SK-N-SH treated with all-trans-retinoic acid at 6 μM for 48 hours (cell line): Measurements from ENCODE around the gene TECPR1.

ENCODE experiments used
- ATAC-seq: fragments of 200-7000 bp; cut with Tn5 transposase; 3 replicates; pipeline ENCODE4 v1.9.1; 2020; ENCODE audit warnings: mild to moderate bottlenecking, moderate library complexity
- ARNTL ChIP-seq: fragments of 450-650 bp; formaldehyde crosslinking; IDR thresholded peaks from 2 replicates; pipeline ENCODE4 v1.5.0; 2020; ENCODE audit warnings: low read depth, mild to moderate bottlenecking, moderate library complexity, borderline replicate concordance
- BACH2 ChIP-seq: fragments of 250-450 bp; sonication (Bioruptor Pico); IDR thresholded peaks from 2 replicates; pipeline ENCODE4 v1.9.0; 2021; ENCODE audit warnings: mild to moderate bottlenecking, borderline replicate concordance
- CSDC2 ChIP-seq: fragments of 250-450 bp; sonication (Bioruptor Pico); IDR thresholded peaks from 2 replicates; pipeline ENCODE4 v1.5.0; 2020; ENCODE audit warnings: mild to moderate bottlenecking, moderate library complexity
- ESRRG ChIP-seq: fragments of 250-450 bp; sonication (Bioruptor Pico); IDR thresholded peaks from 2 replicates; pipeline ENCODE4 v1.6.1; 2021; ENCODE audit warnings: mild to moderate bottlenecking
- GLIS3 ChIP-seq: fragments of 250-450 bp; sonication (Bioruptor Pico); IDR thresholded peaks from 2 replicates; pipeline ENCODE4 v1.5.0; 2020; ENCODE audit warnings: mild to moderate bottlenecking, moderate library complexity
- ISL1 ChIP-seq: fragments of 250-450 bp; sonication (Bioruptor Pico); IDR thresholded peaks from 2 replicates; pipeline ENCODE4 v2.1.2; 2022; ENCODE audit warnings: mild to moderate bottlenecking, moderate library complexity
- OSR1 ChIP-seq: fragments of 250-450 bp; sonication (Bioruptor Pico); IDR thresholded peaks from 2 replicates; pipeline ENCODE4 v1.8.0; 2022; ENCODE audit warnings: moderate library complexity, mild to moderate bottlenecking, inconsistent platforms
- PPARA ChIP-seq: fragments of 250-450 bp; sonication (Bioruptor Pico); IDR thresholded peaks from 2 replicates; pipeline ENCODE4 v1.5.0; 2020; ENCODE audit warnings: mild to moderate bottlenecking, borderline replicate concordance
- RARB ChIP-seq: fragments of 250-450 bp; sonication (Bioruptor Pico); IDR thresholded peaks from 2 replicates; pipeline ENCODE4 v1.8.0; 2021; ENCODE audit warnings: mild to moderate bottlenecking, moderate library complexity
- SNAI2 ChIP-seq: fragments of 250-450 bp; sonication (Bioruptor Pico); IDR thresholded peaks from 2 replicates; pipeline ENCODE4 v1.5.0; 2020; ENCODE audit warnings: mild to moderate bottlenecking, moderate library complexity
- TOX ChIP-seq: fragments of 250-450 bp; sonication (Bioruptor Pico); IDR thresholded peaks from 2 replicates; pipeline ENCODE4 v1.8.0; 2021; ENCODE audit warnings: mild to moderate bottlenecking, moderate library complexity, borderline replicate concordance
- ZC3H10 ChIP-seq: fragments of 250-450 bp; sonication (Bioruptor Pico); IDR thresholded peaks from 2 replicates; pipeline ENCODE4 v1.5.1; 2021; ENCODE audit warnings: mild to moderate bottlenecking, moderate library complexity
- ZFP3 ChIP-seq: fragments of 250-450 bp; sonication (Bioruptor Pico); IDR thresholded peaks from 2 replicates; pipeline ENCODE4 v1.5.0; 2020; ENCODE audit warnings: mild to moderate bottlenecking, moderate library complexity
- ZFP30 ChIP-seq: fragments of 450-650 bp; formaldehyde crosslinking; IDR thresholded peaks from 2 replicates; pipeline ENCODE4 v1.5.0; 2022; ENCODE audit warnings: mild to moderate bottlenecking, moderate library complexity
- ZNF565 ChIP-seq: fragments of 450-650 bp; formaldehyde crosslinking; conservative IDR thresholded peaks from 2 replicates; pipeline ENCODE4 v1.5.0; 2020; ENCODE audit warnings: low read depth, mild to moderate bottlenecking, moderate library complexity
- ZNF70 ChIP-seq: fragments of 450-650 bp; formaldehyde crosslinking; IDR thresholded peaks from 2 replicates; pipeline ENCODE4 v1.5.0; 2020; ENCODE audit warnings: mild to moderate bottlenecking, moderate library complexity
- ZNF8 ChIP-seq: fragments of 450-650 bp; formaldehyde crosslinking; IDR thresholded peaks from 2 replicates; pipeline ENCODE4 v1.5.0; 2020; ENCODE audit warnings: mild to moderate bottlenecking, moderate library complexity
- TF ChIP-seq, protein P1 (sequence below): fragments of 250-450 bp; sonication (Bioruptor Pico); IDR thresholded peaks from 2 replicates; pipeline ENCODE4 v1.5.1; 2021; ENCODE audit warnings: mild to moderate bottlenecking, moderate library complexity
- TF ChIP-seq, protein P2 (sequence below): fragments of 250-450 bp; sonication (Bioruptor Pico); IDR thresholded peaks from 2 replicates; pipeline ENCODE4 v1.5.1; 2020; ENCODE audit warnings: low read depth, mild to moderate bottlenecking, moderate library complexity
- TF ChIP-seq, protein P3 (sequence below): fragments of 250-450 bp; sonication (Bioruptor Pico); IDR thresholded peaks from 2 replicates; pipeline ENCODE4 v1.8.0; 2020; ENCODE audit warnings: mild to moderate bottlenecking, moderate library complexity, borderline replicate concordance
- TF ChIP-seq, protein P4 (sequence below): fragments of 250-450 bp; sonication (Bioruptor Pico); IDR thresholded peaks from 2 replicates; pipeline ENCODE4 v1.5.0; 2020; ENCODE audit warnings: mild to moderate bottlenecking, moderate library complexity

The TECPR1 gene

DNA sequence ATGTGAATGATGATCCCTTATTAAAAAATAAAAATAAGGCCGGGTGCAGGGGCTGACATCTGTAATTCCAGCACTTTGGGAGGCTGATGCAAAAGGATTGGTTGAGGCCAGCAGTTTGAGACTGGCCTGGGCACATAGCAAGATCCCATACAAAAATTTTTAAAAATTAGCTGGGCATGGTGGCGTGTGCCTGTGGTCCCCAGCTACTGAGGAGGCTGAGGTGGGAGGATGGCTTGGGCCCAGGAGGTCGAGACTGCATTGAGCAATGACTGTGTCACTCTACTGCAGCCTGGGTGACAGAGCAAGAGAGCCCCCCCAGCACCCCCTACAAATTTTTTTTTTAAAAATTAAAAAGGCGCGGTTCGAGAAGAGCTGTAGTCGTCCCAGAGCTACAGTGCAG lies 28.3 kb upstream of the TECPR1 start:
- ATAC-seq, result no peak
- TF ChIP-seq, protein P1, sequence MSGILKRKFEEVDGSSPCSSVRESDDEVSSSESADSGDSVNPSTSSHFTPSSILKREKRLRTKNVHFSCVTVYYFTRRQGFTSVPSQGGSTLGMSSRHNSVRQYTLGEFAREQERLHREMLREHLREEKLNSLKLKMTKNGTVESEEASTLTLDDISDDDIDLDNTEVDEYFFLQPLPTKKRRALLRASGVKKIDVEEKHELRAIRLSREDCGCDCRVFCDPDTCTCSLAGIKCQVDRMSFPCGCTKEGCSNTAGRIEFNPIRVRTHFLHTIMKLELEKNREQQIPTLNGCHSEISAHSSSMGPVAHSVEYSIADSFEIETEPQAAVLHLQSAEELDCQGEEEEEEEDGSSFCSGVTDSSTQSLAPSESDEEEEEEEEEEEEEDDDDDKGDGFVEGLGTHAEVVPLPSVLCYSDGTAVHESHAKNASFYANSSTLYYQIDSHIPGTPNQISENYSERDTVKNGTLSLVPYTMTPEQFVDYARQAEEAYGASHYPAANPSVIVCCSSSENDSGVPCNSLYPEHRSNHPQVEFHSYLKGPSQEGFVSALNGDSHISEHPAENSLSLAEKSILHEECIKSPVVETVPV (CRISPR knock-in tag), result no peak
- TF ChIP-seq, protein P2, sequence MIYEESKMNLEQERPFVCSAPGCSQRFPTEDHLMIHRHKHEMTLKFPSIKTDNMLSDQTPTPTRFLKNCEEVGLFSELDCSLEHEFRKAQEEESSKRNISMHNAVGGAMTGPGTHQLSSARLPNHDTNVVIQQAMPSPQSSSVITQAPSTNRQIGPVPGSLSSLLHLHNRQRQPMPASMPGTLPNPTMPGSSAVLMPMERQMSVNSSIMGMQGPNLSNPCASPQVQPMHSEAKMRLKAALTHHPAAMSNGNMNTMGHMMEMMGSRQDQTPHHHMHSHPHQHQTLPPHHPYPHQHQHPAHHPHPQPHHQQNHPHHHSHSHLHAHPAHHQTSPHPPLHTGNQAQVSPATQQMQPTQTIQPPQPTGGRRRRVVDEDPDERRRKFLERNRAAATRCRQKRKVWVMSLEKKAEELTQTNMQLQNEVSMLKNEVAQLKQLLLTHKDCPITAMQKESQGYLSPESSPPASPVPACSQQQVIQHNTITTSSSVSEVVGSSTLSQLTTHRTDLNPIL (CRISPR knock-in tag), result no peak
- TF ChIP-seq ARNTL (CRISPR knock-in tag) (no peak), RARB (CRISPR knock-in tag) (no peak), ZFP3 (CRISPR knock-in tag) (no peak), ZFP30 (CRISPR knock-in tag) (no peak), ESRRG (no peak), ZNF565 (CRISPR knock-in tag) (no peak), GLIS3 (CRISPR knock-in tag) (no peak), SNAI2 (CRISPR knock-in tag) (no peak), ZNF70 (CRISPR knock-in tag) (no peak), TOX (no peak), ZNF8 (CRISPR knock-in tag) (no peak)
- TF ChIP-seq, protein P3, sequence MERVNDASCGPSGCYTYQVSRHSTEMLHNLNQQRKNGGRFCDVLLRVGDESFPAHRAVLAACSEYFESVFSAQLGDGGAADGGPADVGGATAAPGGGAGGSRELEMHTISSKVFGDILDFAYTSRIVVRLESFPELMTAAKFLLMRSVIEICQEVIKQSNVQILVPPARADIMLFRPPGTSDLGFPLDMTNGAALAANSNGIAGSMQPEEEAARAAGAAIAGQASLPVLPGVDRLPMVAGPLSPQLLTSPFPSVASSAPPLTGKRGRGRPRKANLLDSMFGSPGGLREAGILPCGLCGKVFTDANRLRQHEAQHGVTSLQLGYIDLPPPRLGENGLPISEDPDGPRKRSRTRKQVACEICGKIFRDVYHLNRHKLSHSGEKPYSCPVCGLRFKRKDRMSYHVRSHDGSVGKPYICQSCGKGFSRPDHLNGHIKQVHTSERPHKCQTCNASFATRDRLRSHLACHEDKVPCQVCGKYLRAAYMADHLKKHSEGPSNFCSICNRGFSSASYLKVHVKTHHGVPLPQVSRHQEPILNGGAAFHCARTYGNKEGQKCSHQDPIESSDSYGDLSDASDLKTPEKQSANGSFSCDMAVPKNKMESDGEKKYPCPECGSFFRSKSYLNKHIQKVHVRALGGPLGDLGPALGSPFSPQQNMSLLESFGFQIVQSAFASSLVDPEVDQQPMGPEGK (CRISPR knock-in tag), result no peak

DNA sequence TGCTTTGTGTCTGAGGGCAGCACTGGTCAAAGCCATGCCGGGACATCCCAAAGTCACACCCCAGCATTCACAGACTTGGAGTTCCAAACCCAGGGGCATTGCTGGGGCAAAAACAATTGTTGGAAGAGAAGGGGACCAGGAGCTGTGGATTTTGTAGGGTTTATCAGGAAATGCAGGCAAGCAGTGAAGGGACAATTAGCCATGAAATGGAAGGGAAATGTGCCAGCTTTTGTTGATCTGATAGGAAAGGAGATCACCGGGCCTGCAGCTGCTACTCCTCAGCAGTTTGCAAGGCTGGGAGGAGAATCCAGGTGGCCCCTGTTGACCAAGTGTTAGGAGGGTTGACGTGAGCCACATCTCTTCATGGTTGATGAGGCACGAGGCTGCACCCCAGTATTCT lies 26.9 kb upstream of the TECPR1 start:
- TF ChIP-seq, protein P4, sequence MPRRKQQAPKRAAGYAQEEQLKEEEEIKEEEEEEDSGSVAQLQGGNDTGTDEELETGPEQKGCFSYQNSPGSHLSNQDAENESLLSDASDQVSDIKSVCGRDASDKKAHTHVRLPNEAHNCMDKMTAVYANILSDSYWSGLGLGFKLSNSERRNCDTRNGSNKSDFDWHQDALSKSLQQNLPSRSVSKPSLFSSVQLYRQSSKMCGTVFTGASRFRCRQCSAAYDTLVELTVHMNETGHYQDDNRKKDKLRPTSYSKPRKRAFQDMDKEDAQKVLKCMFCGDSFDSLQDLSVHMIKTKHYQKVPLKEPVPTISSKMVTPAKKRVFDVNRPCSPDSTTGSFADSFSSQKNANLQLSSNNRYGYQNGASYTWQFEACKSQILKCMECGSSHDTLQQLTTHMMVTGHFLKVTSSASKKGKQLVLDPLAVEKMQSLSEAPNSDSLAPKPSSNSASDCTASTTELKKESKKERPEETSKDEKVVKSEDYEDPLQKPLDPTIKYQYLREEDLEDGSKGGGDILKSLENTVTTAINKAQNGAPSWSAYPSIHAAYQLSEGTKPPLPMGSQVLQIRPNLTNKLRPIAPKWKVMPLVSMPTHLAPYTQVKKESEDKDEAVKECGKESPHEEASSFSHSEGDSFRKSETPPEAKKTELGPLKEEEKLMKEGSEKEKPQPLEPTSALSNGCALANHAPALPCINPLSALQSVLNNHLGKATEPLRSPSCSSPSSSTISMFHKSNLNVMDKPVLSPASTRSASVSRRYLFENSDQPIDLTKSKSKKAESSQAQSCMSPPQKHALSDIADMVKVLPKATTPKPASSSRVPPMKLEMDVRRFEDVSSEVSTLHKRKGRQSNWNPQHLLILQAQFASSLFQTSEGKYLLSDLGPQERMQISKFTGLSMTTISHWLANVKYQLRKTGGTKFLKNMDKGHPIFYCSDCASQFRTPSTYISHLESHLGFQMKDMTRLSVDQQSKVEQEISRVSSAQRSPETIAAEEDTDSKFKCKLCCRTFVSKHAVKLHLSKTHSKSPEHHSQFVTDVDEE (CRISPR knock-in tag), result no peak
- no peak for TF ChIP-seq ZNF565 (CRISPR knock-in tag)
- TF ChIP-seq RARB (CRISPR knock-in tag), result no peak
- no peak for TF ChIP-seq SNAI2 (CRISPR knock-in tag)
- no peak for TF ChIP-seq CSDC2 (CRISPR knock-in tag)
- TF ChIP-seq, all 23 proteins: peak for 0
- ATAC-seq, result no peak

DNA sequence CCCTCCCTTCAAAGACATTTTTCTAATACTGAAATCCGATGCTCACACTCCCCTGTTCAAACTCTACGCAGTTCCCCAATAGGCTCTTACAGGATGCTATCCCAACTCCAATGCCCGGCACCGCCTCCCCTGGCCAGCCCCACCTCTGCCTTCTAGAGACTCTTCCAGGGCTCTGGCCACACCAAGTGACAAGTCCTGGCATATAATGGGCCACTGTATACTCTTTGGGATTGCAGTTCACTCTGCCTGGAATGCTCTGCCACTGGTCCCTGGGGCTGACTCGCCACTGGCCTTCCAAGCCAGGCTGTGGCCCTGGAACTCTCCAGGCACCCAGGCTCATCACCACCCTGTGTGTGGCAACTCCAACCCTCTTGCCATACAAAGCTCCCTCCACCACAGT lies 26.4 kb upstream of the TECPR1 start:
- TF ChIP-seq ESRRG (no peak), OSR1 (no peak), CSDC2 (CRISPR knock-in tag) (no peak), GLIS3 (CRISPR knock-in tag) (no peak), SNAI2 (CRISPR knock-in tag) (no peak), TOX (no peak), ZNF70 (CRISPR knock-in tag) (no peak), ZNF565 (CRISPR knock-in tag) (no peak), ZFP3 (CRISPR knock-in tag) (no peak), ARNTL (CRISPR knock-in tag) (no peak), ZFP30 (CRISPR knock-in tag) (no peak), BACH2 (CRISPR knock-in tag) (no peak), ZNF8 (CRISPR knock-in tag) (no peak), ZC3H10 (CRISPR knock-in tag) (no peak), ISL1 (CRISPR knock-in tag) (no peak), PPARA (CRISPR knock-in tag) (no peak), RARB (CRISPR knock-in tag) (no peak)
- TF ChIP-seq, protein P4 (CRISPR knock-in tag), result no peak
- TF ChIP-seq, protein P3 (CRISPR knock-in tag), result no peak
- no peak for ATAC-seq
